Gastrocnemius medialis (tissue), 4 donors: Measurements from ENCODE around the gene HINT3. TPM values are rescaled to one million over a fixed set of nuclear protein-coding genes. Genes with fewer than 3 reads are reported as not detected.

Source experiments
- ATAC-seq, 2 donors: fragments of 150-250 bp; one replicate each; pipeline ENCODE4 v1.9.1; 2016
- DNase-seq, 2 donors: peaks; one replicate each; pipeline ENCODE4 v3.0.0-alpha.2; 2019
- H3K27ac ChIP-seq, 4 donors: fragments of 200-600 bp; sonication (generic); 1 replicate in 1 of 4; 2 replicates in 3 of 4; pipeline ENCODE4 v1.5.1; 2016 to 2018; ENCODE audit warnings: mild to moderate bottlenecking in 2 of 4, moderate library complexity in 1 of 4
- H3K27me3 ChIP-seq, 3 donors: fragments of 200-600 bp; sonication (generic) in 2 of 3; 1 replicate in 1 of 3; 2 replicates in 2 of 3; pipeline versions ENCODE4 v1.5.1 to v1.6.0; 2016 to 2019; ENCODE audit warnings: mild to moderate bottlenecking in 1 of 3, moderate library complexity in 1 of 3
- H3K36me3 ChIP-seq, 2 donors: fragments of 200-600 bp; sonication (generic) in 1 of 2; one replicate each; pipeline ENCODE4 v1.5.1; 2017 to 2018
- H3K4me1 ChIP-seq, 2 donors: fragments of 200-600 bp; sonication (generic) in 1 of 2; one replicate each; pipeline ENCODE4 v1.5.1; 2016 to 2017; ENCODE audit warnings: mild to moderate bottlenecking in 2 of 2
- H3K4me3 ChIP-seq, 4 donors: fragments of 200-600 bp; sonication (generic) in 3 of 4; 1 replicate in 1 of 4; 2 replicates in 3 of 4; pipeline ENCODE4 v1.5.1; 2016 to 2019; ENCODE audit warnings: mild to moderate bottlenecking in 2 of 4
- H3K9me3 ChIP-seq, 3 donors: fragments of 200-600 bp; sonication (generic) in 2 of 3; 1 replicate in 1 of 3; 2 replicates in 2 of 3; pipeline ENCODE4 v1.5.1; 2016 to 2019
- CTCF ChIP-seq, 5 experiments: fragments of 450-650 bp in 3 of 5; fragments of 200-600 bp in 2 of 5; sonication (generic) in 2 of 5; IDR thresholded peaks in 4 of 5; conservative IDR thresholded peaks in 1 of 5; 1 replicate in 4 of 5; 2 replicates in 1 of 5; pipeline ENCODE4 v1.5.1; 2016 to 2019; ENCODE audit warnings: antibody characterized with exemption in 5 of 5, mild to moderate bottlenecking in 3 of 5, moderate library complexity in 3 of 5
- POLR2A ChIP-seq, 2 donors: fragments of 450-650 bp; IDR thresholded peaks; one replicate each; pipeline ENCODE4 v1.6.1; 2017; ENCODE audit warnings: antibody characterized with exemption in 2 of 2, mild to moderate bottlenecking in 2 of 2, moderate library complexity in 2 of 2
- in situ Hi-C, 4 donors: fragments of 200-750 bp; cut with MboI; loops; one replicate each; pipeline versions ENCODE4 v1.15.0 to v1.8.0; 2017; ENCODE audit warnings: low sequenced_read_pairs in 4 of 4
- intact Hi-C: fragments of 100-400 bp; cut with DNase I; formaldehyde crosslinking; loops from one replicate; pipeline ENCODE4 v1.15.1; 2023; ENCODE audit warnings: low total_unique reads
- total RNA-seq, 4 donors: library from RNA; depleted of rRNA; stranded (reverse); fragments of >200 nt; gene quantifications; one replicate each; pipeline versions ENCODE4 v1.1.0 to v1.2.3, GENCODE V29; 2016

The HINT3 gene
- total RNA-seq, 4 donors from 2014 or later = 54.3 to 81.5 (median 67.5) TPM

GRCh38 chr6:125989631-125990030 lies 33.1 kb downstream of the HINT3 start:
- Histone ChIP-seq H3K4me3 (no peak overlapping the region), H3K9me3 (no peaks in the 10 kb centered on the region), H3K27ac (no peak overlapping the region), H3K36me3 (no peaks in the 10 kb centered on the region), H3K4me1 (peaks cover 3 to 12% of the 10 kb centered on the region in 2 donors), H3K27me3 (no peaks in the 10 kb centered on the region)
- no peak for ATAC-seq
- intact Hi-C loops (loop anchor here (2.0 to 5.0 kb wide), 2 partner anchors 37 to 1128 kb away; partner anchors contain the start of gene RSPO3), in situ Hi-C loops (no loop called here)
- DNase-seq = no peak
- TF ChIP-seq CTCF (IDR thresholded peaks at IDR 0.05 in 4 of 5, conservative IDR thresholded peaks at IDR 0.05 in 1 of 5) (no peak), POLR2A (IDR thresholded peaks at IDR 0.05) (no peak)

GRCh38 chr6:125991653-125992052 lies 35.1 kb downstream of the HINT3 start:
- no peak for TF ChIP-seq CTCF (IDR thresholded peaks at IDR 0.05 in 4 of 5, conservative IDR thresholded peaks at IDR 0.05 in 1 of 5)
- no peak for TF ChIP-seq POLR2A (IDR thresholded peaks at IDR 0.05)
- H3K4me1 ChIP-seq = peaks cover 6 to 9% of the 10 kb centered on the region in 2 donors
- in situ Hi-C loops (no loop called here), intact Hi-C loops (no loop called here)
- no peaks in the 10 kb centered on the region for H3K27me3 ChIP-seq
- H3K36me3 ChIP-seq = no peaks in the 10 kb centered on the region
- no peak for DNase-seq
- H3K9me3 ChIP-seq = no peaks in the 10 kb centered on the region
- no peak for ATAC-seq
- no peak overlapping the region for H3K27ac ChIP-seq
- no peak overlapping the region for H3K4me3 ChIP-seq

DNA sequence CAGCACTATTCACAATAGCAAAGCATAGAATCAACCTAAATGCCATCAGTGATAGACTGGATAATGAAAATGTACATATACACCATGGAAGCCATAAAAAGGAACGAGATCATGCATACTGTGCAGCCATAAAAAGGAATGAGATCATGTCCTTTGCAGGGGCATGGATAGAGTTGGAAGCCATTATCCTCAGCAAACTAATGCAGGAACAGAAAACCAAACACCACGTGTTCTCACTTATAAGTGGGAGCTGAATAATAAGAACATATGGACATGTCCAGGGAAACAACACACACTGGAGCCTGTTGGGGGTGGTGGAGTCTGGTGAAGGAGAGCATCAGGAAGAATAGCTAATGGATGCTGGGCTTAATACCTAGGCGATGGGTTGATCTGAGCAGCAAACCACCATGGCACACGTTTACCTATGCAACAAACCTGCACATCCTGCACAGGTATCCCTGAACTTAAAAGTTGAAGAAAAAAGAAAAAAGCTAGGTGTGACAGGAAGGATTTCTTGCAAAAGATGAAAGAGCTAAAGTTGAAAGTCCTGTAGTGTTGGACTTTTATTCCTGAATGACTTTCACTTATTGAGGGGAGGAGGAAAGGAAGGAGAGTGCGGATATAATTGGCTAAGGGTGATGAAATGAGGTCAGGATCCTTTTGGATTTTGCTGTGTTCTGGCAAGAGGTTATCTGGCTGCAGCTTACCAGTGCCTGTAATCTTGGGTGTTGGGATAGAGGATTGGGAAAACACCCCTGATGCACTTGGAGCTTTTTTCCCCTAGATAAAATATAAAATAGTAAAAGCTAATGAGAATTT lies 38.3 kb downstream of the HINT3 start:
- intact Hi-C loops = no loop called here
- Histone ChIP-seq H3K4me1 (peaks cover 0 to 6% of the 10 kb centered on the region in 2 donors), H3K9me3 (no peaks in the 10 kb centered on the region), H3K4me3 (no peak overlapping the region), H3K27me3 (no peaks in the 10 kb centered on the region), H3K36me3 (peaks cover 0 to 4% of the 10 kb centered on the region in 2 donors), H3K27ac (no peak overlapping the region)
- in situ Hi-C loops = no loop called here
- no peak for TF ChIP-seq CTCF (IDR thresholded peaks at IDR 0.05 in 4 of 5, conservative IDR thresholded peaks at IDR 0.05 in 1 of 5)
- no peak for TF ChIP-seq POLR2A (IDR thresholded peaks at IDR 0.05)
- DNase-seq (no peak), ATAC-seq (no peak)

DNA sequence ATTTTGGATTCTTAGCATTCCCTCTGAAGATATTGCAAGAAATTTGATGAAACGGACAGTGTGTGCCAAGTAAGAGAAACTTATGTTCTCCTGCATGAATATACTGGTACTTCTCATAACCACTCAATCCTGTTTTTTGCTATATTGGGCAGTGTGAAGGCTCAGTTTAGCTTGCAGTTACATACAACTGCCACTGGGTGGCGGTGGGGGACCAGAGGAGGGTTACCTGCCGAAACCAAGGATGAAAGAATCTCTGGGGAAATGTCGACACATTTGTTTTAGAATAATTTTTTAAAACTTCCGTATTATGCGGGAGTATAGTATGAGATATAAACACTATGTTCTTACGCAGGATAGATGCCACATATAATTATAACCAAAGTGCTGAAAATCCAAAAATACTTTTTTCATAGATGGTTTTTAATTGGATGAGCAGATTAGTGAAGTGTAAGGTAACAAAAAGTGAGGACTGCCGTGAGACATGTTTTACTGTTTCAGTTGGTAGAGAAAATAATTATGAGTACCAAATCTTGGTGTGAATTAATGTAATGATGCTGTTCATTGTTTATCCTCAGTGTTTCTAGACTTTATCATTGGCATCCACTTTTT lies 39.5 kb downstream of the HINT3 start:
- peak; percentile 81 to 89 for ATAC-seq
- intact Hi-C loops = no loop called here
- H3K4me1 ChIP-seq = peaks cover 0 to 6% of the 10 kb centered on the region in 2 donors
- H3K27ac ChIP-seq = no peak overlapping the region
- no peaks in the 10 kb centered on the region for H3K27me3 ChIP-seq
- TF ChIP-seq CTCF (IDR thresholded peaks at IDR 0.05 in 4 of 5, conservative IDR thresholded peaks at IDR 0.05 in 1 of 5) (peak; percentile 79 to 94 (median 81)), POLR2A (IDR thresholded peaks at IDR 0.05) (no peak)
- H3K4me3 ChIP-seq = no peak overlapping the region
- in situ Hi-C loops = no loop called here
- H3K9me3 ChIP-seq = no peaks in the 10 kb centered on the region
- DNase-seq = peak in 1 of 2 donors; percentile 18
- H3K36me3 ChIP-seq = peaks cover 0 to 4% of the 10 kb centered on the region in 2 donors
